ENCODE data around the gene CELA2A. TPM values are rescaled to one million over a fixed set of nuclear protein-coding genes. Genes with fewer than 3 reads are reported as not detected.

CELA2A gene
- total and polyA plus RNA-seq, 11 donors = 0.76 to 1.0 (median 0.84) TPM; not detected in 6

DNA sequence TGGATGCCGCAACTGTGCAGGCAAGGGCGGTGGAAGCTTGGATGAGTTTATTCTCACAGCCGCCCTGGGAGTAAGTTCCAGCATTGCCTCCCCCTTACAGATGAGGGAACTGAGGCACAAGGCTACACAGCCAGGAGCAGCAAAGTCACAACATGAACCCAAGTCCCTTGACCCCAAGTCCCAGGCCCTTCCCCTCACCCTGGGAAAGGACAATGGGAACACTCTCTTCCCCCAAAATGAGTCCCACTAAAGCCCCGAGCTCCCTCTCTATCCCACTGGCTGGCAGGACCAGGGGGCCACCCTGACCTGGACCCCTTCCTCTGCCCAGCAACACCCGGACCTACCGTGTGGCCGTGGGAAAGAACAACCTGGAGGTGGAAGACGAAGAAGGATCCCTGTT is 14.4 kb upstream of the CELA2A start:
- 90 to 94% (median 92%) methylated on average over 8 of the region's 8 CpGs for WGBS, 4 donors
- H3K36me3 ChIP-seq = no peaks in the 10 kb centered on the region

DNA sequence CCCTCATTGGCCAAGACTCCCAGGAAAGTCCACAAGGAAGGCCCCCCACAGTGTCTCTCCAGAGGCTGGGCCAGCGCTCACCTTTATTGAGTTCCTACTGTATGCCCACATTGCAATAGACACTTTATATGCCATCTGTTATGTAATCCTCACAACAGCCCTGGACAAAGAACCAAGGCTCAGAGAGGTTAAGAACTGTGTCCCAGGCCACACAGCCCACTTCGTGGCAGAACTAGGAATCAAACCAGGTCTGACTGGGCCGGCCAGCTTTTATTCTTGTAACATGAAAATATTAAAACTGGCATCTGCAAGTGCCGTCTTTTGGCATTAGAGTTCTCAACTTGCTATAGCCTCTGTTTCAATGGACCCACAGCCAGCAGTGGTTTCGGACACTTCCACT is 13.8 kb upstream of the CELA2A start:
- no peak for TF ChIP-seq POLR2A (IDR thresholded peaks at IDR 0.05)
- TF ChIP-seq, protein P1, sequence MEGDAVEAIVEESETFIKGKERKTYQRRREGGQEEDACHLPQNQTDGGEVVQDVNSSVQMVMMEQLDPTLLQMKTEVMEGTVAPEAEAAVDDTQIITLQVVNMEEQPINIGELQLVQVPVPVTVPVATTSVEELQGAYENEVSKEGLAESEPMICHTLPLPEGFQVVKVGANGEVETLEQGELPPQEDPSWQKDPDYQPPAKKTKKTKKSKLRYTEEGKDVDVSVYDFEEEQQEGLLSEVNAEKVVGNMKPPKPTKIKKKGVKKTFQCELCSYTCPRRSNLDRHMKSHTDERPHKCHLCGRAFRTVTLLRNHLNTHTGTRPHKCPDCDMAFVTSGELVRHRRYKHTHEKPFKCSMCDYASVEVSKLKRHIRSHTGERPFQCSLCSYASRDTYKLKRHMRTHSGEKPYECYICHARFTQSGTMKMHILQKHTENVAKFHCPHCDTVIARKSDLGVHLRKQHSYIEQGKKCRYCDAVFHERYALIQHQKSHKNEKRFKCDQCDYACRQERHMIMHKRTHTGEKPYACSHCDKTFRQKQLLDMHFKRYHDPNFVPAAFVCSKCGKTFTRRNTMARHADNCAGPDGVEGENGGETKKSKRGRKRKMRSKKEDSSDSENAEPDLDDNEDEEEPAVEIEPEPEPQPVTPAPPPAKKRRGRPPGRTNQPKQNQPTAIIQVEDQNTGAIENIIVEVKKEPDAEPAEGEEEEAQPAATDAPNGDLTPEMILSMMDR (IDR thresholded peaks at IDR 0.05) = no peak
- intact Hi-C loops (cut with DNase I) = no loop called here
- Histone ChIP-seq H3K27me3 (peaks cover 0 to 16% (median 0%) of the 10 kb centered on the region in 9 donors), H3K36me3 (no peaks in the 10 kb centered on the region), H3K4me1 (no peaks in the 10 kb centered on the region), H3K9me3 (no peaks in the 10 kb centered on the region), H3K27ac (no peak overlapping the region), H3K4me3 (no peak overlapping the region)
- no peak for DNase-seq
- ATAC-seq = no peak
- WGBS, 4 donors = 80 to 86% (median 85%) methylated on average over 5 of the region's 5 CpGs

More for the DNA sequence above, 14.4 kb upstream of the CELA2A start:
- Histone ChIP-seq H3K4me3 (no peak overlapping the region), H3K4me1 (no peaks in the 10 kb centered on the region), H3K9me3 (no peaks in the 10 kb centered on the region), H3K27me3 (peaks cover 0 to 10% (median 0%) of the 10 kb centered on the region in 9 donors), H3K27ac (no peak overlapping the region)
- DNase-seq = no peak
- TF ChIP-seq, protein P1 (IDR thresholded peaks at IDR 0.05) = no peak
- no peak for TF ChIP-seq POLR2A (IDR thresholded peaks at IDR 0.05)
- intact Hi-C loops (cut with DNase I) = no loop called here
- ATAC-seq = no peak

DNA sequence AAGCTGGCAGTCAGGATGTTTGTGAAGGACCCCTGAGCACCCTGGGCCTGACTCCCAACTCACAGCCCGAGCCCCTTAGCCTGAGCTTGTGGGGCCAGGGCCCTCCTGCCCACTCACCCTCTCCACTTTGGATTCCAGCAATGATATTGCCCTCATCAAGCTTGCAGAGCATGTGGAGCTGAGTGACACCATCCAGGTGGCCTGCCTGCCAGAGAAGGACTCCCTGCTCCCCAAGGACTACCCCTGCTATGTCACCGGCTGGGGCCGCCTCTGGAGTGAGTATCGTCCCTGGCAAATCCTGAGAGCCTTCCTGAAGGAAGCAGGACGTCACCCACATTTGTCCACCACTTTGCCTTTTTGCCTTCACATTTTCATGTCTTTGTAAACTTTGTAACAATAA is 13.3 kb upstream of the CELA2A start:
- intact Hi-C loops (cut with DNase I) = no loop called here

DNA sequence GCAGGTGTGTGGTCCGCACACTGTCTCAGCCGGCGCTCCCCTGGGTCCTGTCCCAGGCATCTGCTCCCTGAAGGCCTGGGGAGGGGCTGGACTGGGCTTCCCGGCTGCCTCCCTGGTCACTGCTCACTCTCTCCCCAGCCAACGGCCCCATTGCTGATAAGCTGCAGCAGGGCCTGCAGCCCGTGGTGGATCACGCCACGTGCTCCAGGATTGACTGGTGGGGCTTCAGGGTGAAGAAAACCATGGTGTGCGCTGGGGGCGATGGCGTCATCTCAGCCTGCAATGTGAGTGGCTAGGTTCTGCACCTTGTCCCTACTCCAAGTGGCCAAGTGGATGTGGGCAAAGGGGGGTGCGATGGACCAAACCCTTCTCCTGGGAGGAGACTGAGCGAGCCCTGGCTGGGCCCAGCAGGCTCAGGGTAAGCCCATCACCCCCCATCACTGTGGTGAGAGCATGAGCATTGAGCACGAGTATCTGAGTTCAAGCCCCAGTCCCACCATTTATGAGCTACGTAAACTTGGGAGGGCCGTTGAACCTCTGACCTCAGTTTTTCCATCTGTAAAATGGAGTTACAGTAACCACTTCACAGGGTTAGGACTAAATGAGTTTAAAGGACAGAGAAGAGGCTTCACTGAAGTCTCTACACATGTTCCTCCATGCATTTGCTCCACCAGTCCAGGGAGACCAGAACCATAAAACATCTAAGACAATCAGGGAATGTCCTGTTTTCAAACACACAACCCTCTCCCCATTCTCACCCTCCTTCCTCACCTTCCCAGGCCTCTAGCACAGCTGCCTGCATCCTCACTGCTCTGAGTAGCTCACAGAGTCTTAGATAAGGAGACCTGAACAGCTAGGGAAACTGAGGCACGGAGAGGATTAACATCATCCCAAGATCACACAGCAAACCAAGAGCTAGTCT is 11.8 kb upstream of the CELA2A start:
- Histone ChIP-seq H3K4me1 (no peaks in the 10 kb centered on the region), H3K4me3 (no peak overlapping the region), H3K36me3 (no peaks in the 10 kb centered on the region), H3K27me3 (peaks cover 0 to 16% (median 0%) of the 10 kb centered on the region in 9 donors), H3K9me3 (no peaks in the 10 kb centered on the region), H3K27ac (no peak overlapping the region)
- ATAC-seq = peak in 1 of 4 donors; percentile 32
- intact Hi-C loops (cut with DNase I) = no loop called here
- 46 to 66% (median 60%) methylated on average over 15 to 17 of the region's 17 CpGs for WGBS, 4 donors
- TF ChIP-seq, protein P1 (IDR thresholded peaks at IDR 0.05) = no peak
- no peak for TF ChIP-seq POLR2A (IDR thresholded peaks at IDR 0.05)
- no peak for DNase-seq

More for the DNA sequence above, 13.3 kb upstream of the CELA2A start:
- Histone ChIP-seq H3K4me3 (no peak overlapping the region), H3K27ac (no peak overlapping the region), H3K9me3 (no peaks in the 10 kb centered on the region), H3K36me3 (no peaks in the 10 kb centered on the region), H3K4me1 (no peaks in the 10 kb centered on the region), H3K27me3 (peaks cover 0 to 16% (median 0%) of the 10 kb centered on the region in 9 donors)
- peak in 1 of 5 donors; percentile 28 for DNase-seq
- 72 to 76% (median 76%) methylated on average over 5 of the region's 5 CpGs for WGBS, 4 donors
- no peak for ATAC-seq
- TF ChIP-seq POLR2A (IDR thresholded peaks at IDR 0.05) = no peak
- TF ChIP-seq, protein P1 (IDR thresholded peaks at IDR 0.05) = no peak

Data from heart left ventricle (tissue), 16 donors.